HepG2 (cell line): Measurements from ENCODE around the gene ZNF556.

Source experiments
- TFDP2 ChIP-seq: sonication (generic); formaldehyde crosslinking; IDR thresholded peaks from 2 replicates; pipeline ENCODE4 v1.4.0; 2020; ENCODE audit warnings: missing genetic modification reagents
- ZNF329 ChIP-seq: sonication (generic); formaldehyde crosslinking; IDR thresholded peaks from 2 replicates; pipeline ENCODE4 v1.9.0; 2021; ENCODE audit warnings: low read depth, mild to moderate bottlenecking, missing genetic modification reagents
- ZNF530 ChIP-seq: sonication (generic); formaldehyde crosslinking; IDR thresholded peaks from 2 replicates; pipeline ENCODE4 v1.5.0; 2020; ENCODE audit warnings: low read depth, mild to moderate bottlenecking, missing genetic modification reagents
- TF ChIP-seq, protein P1 (sequence below): sonication (generic); formaldehyde crosslinking; IDR thresholded peaks from 2 replicates; pipeline ENCODE4 v1.4.0; 2020; ENCODE audit warnings: missing genetic modification reagents
- TF ChIP-seq, protein P2 (sequence below): sonication (generic); formaldehyde crosslinking; IDR thresholded peaks from 2 replicates; pipeline ENCODE4 v1.4.0; 2020; ENCODE audit warnings: mild to moderate bottlenecking, missing genetic modification reagents
- TF ChIP-seq, protein P3 (sequence below): sonication (generic); formaldehyde crosslinking; IDR thresholded peaks from 2 replicates; pipeline ENCODE4 v1.5.0; 2020; ENCODE audit warnings: mild to moderate bottlenecking, missing genetic modification reagents, moderate library complexity
- TF ChIP-seq, protein P4 (sequence below): fragments of 450-650 bp; IDR thresholded peaks from 2 replicates; pipeline ENCODE4 v1.6.1; 2017; ENCODE audit warnings: mild to moderate bottlenecking

DNA sequence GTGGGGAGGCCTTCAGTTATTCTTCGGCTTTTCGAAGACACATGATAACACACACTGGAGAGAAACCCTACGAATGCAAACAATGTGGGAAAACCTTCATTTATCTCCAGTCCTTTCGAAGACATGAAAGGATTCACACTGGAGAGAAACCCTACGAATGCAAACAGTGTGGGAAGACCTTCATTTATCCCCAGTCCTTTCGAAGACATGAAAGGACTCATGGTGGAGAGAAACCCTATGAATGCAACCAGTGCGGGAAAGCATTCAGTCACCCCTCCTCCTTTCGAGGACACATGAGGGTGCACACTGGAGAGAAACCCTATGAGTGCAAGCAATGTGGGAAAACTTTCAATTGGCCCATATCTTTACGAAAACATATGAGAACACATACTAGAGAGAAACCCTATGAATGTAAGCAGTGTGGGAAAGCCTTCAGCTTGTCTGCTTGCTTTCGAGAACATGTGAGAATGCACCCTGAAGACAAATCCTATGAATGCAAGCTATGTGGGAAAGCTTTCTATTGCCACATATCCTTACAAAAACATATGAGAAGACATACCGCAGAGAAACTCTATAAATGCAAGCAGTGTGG is 14.0 kb upstream of the ZNF556 start:
- TF ChIP-seq ZNF329 (no peak), ZNF530 (CRISPR knock-in tag) (no peak), TFDP2 (CRISPR knock-in tag) (no peak)
- TF ChIP-seq, protein P1, sequence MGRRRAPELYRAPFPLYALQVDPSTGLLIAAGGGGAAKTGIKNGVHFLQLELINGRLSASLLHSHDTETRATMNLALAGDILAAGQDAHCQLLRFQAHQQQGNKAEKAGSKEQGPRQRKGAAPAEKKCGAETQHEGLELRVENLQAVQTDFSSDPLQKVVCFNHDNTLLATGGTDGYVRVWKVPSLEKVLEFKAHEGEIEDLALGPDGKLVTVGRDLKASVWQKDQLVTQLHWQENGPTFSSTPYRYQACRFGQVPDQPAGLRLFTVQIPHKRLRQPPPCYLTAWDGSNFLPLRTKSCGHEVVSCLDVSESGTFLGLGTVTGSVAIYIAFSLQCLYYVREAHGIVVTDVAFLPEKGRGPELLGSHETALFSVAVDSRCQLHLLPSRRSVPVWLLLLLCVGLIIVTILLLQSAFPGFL (CRISPR knock-in tag), result no peak
- TF ChIP-seq, protein P2, sequence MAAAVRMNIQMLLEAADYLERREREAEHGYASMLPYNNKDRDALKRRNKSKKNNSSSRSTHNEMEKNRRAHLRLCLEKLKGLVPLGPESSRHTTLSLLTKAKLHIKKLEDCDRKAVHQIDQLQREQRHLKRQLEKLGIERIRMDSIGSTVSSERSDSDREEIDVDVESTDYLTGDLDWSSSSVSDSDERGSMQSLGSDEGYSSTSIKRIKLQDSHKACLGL (CRISPR knock-in tag), result no peak
- TF ChIP-seq, protein P3, sequence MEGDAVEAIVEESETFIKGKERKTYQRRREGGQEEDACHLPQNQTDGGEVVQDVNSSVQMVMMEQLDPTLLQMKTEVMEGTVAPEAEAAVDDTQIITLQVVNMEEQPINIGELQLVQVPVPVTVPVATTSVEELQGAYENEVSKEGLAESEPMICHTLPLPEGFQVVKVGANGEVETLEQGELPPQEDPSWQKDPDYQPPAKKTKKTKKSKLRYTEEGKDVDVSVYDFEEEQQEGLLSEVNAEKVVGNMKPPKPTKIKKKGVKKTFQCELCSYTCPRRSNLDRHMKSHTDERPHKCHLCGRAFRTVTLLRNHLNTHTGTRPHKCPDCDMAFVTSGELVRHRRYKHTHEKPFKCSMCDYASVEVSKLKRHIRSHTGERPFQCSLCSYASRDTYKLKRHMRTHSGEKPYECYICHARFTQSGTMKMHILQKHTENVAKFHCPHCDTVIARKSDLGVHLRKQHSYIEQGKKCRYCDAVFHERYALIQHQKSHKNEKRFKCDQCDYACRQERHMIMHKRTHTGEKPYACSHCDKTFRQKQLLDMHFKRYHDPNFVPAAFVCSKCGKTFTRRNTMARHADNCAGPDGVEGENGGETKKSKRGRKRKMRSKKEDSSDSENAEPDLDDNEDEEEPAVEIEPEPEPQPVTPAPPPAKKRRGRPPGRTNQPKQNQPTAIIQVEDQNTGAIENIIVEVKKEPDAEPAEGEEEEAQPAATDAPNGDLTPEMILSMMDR (CRISPR knock-in tag), result no peak
- TF ChIP-seq, protein P4, sequence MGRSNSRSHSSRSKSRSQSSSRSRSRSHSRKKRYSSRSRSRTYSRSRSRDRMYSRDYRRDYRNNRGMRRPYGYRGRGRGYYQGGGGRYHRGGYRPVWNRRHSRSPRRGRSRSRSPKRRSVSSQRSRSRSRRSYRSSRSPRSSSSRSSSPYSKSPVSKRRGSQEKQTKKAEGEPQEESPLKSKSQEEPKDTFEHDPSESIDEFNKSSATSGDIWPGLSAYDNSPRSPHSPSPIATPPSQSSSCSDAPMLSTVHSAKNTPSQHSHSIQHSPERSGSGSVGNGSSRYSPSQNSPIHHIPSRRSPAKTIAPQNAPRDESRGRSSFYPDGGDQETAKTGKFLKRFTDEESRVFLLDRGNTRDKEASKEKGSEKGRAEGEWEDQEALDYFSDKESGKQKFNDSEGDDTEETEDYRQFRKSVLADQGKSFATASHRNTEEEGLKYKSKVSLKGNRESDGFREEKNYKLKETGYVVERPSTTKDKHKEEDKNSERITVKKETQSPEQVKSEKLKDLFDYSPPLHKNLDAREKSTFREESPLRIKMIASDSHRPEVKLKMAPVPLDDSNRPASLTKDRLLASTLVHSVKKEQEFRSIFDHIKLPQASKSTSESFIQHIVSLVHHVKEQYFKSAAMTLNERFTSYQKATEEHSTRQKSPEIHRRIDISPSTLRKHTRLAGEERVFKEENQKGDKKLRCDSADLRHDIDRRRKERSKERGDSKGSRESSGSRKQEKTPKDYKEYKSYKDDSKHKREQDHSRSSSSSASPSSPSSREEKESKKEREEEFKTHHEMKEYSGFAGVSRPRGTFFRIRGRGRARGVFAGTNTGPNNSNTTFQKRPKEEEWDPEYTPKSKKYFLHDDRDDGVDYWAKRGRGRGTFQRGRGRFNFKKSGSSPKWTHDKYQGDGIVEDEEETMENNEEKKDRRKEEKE, result no peak
